ENCODE data around the gene BMERB1. TPM values are rescaled to one million over a fixed set of nuclear protein-coding genes. Genes with fewer than 3 reads are reported as not detected.
A peak's percentile ranks its signal among the peaks of the same experiment; 100 is the strongest.

BMERB1 gene
- total RNA-seq, 2 donors from 2014 or later, result 6.3 to 10.4 TPM

GRCh38 chr16:15574614-15574948, 140.2 kb downstream of the BMERB1 start:
- Mint-ChIP-seq H3K27ac (no peak overlapping the region), H3K36me3 (ENCODE audit: low read depth) (no peaks in the 10 kb centered on the region), H3K4me3 (no peak overlapping the region), H3K4me1 (peaks cover 24% of the 10 kb centered on the region), H3K9me3 (peaks cover 3% of the 10 kb centered on the region), H3K27me3 (ENCODE audit: insufficient read depth) (no peaks in the 10 kb centered on the region)
- H3K27me3 ChIP-seq (ENCODE audit: control insufficient read depth, insufficient read depth, low read length, poor library complexity, severe bottlenecking), result no peaks in the 10 kb centered on the region
- H3K9ac ChIP-seq (ENCODE audit: extremely low read depth, low read length, poor library complexity, severe bottlenecking), result no peak overlapping the region
- H3K27ac ChIP-seq (ENCODE audit: low read depth, low read length), result no peak overlapping the region
- no peak for TF ChIP-seq CTCF (conservative IDR thresholded peaks at IDR 0.05)
- no peaks in the 10 kb centered on the region for H3K36me3 ChIP-seq (ENCODE audit: control insufficient read depth, insufficient read depth, low read length)
- DNase-seq, result no peak
- 94 to 95% methylated on average over 10 of the region's 10 CpGs for WGBS, 2 experiments (ENCODE audit: insufficient coverage in 1 of 2, insufficient read length in 1 of 2)
- no peak overlapping the region for H3K4me3 ChIP-seq (ENCODE audit: low read length)
- no peaks in the 10 kb centered on the region for H3K9me3 ChIP-seq (ENCODE audit: control insufficient read depth, low read length)
- no peaks in the 10 kb centered on the region for H3K4me1 ChIP-seq (ENCODE audit: control insufficient read depth, insufficient read depth, low read length)

GRCh38 chr16:15575293-15576049, 141.1 kb downstream of the BMERB1 start:
- Mint-ChIP-seq H3K27ac (no peak overlapping the region), H3K9me3 (peaks cover 3% of the 10 kb centered on the region), H3K4me1 (peaks cover 24% of the 10 kb centered on the region), H3K4me3 (no peak overlapping the region), H3K36me3 (ENCODE audit: low read depth) (no peaks in the 10 kb centered on the region), H3K27me3 (ENCODE audit: insufficient read depth) (no peaks in the 10 kb centered on the region)
- no peak overlapping the region for H3K4me3 ChIP-seq (ENCODE audit: low read length)
- H3K27ac ChIP-seq (ENCODE audit: low read depth, low read length), result no peak overlapping the region
- no peak for DNase-seq
- H3K36me3 ChIP-seq (ENCODE audit: control insufficient read depth, insufficient read depth, low read length), result no peaks in the 10 kb centered on the region
- no peaks in the 10 kb centered on the region for H3K27me3 ChIP-seq (ENCODE audit: control insufficient read depth, insufficient read depth, low read length, poor library complexity, severe bottlenecking)
- WGBS, 2 experiments (ENCODE audit: insufficient coverage in 1 of 2, insufficient read length in 1 of 2), result 92 to 94% methylated on average over 2 to 4 of the region's 4 CpGs
- H3K4me1 ChIP-seq (ENCODE audit: control insufficient read depth, insufficient read depth, low read length), result no peaks in the 10 kb centered on the region
- H3K9me3 ChIP-seq (ENCODE audit: control insufficient read depth, low read length), result no peaks in the 10 kb centered on the region
- TF ChIP-seq CTCF (conservative IDR thresholded peaks at IDR 0.05), result no peak
- H3K9ac ChIP-seq (ENCODE audit: extremely low read depth, low read length, poor library complexity, severe bottlenecking), result no peak overlapping the region

GRCh38 chr16:15576960-15577958, 142.9 kb downstream of the BMERB1 start:
- peaks cover 1% of the 10 kb centered on the region for H3K9me3 Mint-ChIP-seq
- Histone ChIP-seq H3K36me3 (ENCODE audit: control insufficient read depth, insufficient read depth, low read length) (no peaks in the 10 kb centered on the region), H3K27ac (ENCODE audit: low read depth, low read length) (no peak overlapping the region), H3K9ac (ENCODE audit: extremely low read depth, low read length, poor library complexity, severe bottlenecking) (no peak overlapping the region), H3K4me1 (ENCODE audit: control insufficient read depth, insufficient read depth, low read length) (no peaks in the 10 kb centered on the region), H3K9me3 (ENCODE audit: control insufficient read depth, low read length) (no peaks in the 10 kb centered on the region), H3K27me3 (ENCODE audit: control insufficient read depth, insufficient read depth, low read length, poor library complexity, severe bottlenecking) (no peaks in the 10 kb centered on the region), H3K4me3 (ENCODE audit: low read length) (no peak overlapping the region)
- no peak for DNase-seq
- H3K4me3 Mint-ChIP-seq, result no peak overlapping the region
- peak overlapping the region; percentile 6 for H3K27ac Mint-ChIP-seq
- H3K27me3 Mint-ChIP-seq (ENCODE audit: insufficient read depth), result no peaks in the 10 kb centered on the region
- WGBS, 2 experiments (ENCODE audit: insufficient coverage in 1 of 2, insufficient read length in 1 of 2), result 95 to 96% methylated on average over 10 to 20 of the region's 20 CpGs
- peaks cover 16% of the 10 kb centered on the region for H3K4me1 Mint-ChIP-seq
- TF ChIP-seq CTCF (conservative IDR thresholded peaks at IDR 0.05), result no peak
- H3K36me3 Mint-ChIP-seq (ENCODE audit: low read depth), result no peaks in the 10 kb centered on the region
